CD4-positive, alpha-beta T cell (primary cell): ENCODE data around the gene ZNF585A. TPM values are rescaled to one million over a fixed set of nuclear protein-coding genes. Genes with fewer than 3 reads are reported as not detected.
A peak's percentile ranks its signal among the peaks of the same experiment; 100 is the strongest.

Source experiments
- ATAC-seq: fragments of 200-7000 bp; cut with Tn5 transposase; one replicate; pipeline ENCODE4 v1.10.0; 2022; ENCODE audit warnings: mild to moderate bottlenecking; ENCODE audit not compliant: poor library complexity
- CTCF ChIA-PET: fragments of 350-600 bp; sonication (Branson Sonifier 250); formaldehyde crosslinking; loops from one replicate; lab custom pipeline; 2021; ENCODE audit warnings: antibody characterized with exemption, inconsistent platforms; lab: Charles Lee
- POLR2A ChIA-PET: fragments of 350-600 bp; sonication (Branson Sonifier 250); formaldehyde crosslinking; loops from one replicate; lab custom pipeline; 2021; ENCODE audit warnings: antibody characterized with exemption, inconsistent platforms; lab: Charles Lee
- DNase-seq, 14 experiments: peaks; one replicate each; pipeline ENCODE4 v3.0.0-alpha.2; 2013 to 2020; ENCODE audit warnings: mixed read lengths in 2 of 14
- H3K27ac ChIP-seq, 2 donors: one replicate each; pipeline versions ENCODE4 v1.5.1 to v1.7.0; 2013; ENCODE audit warnings: low read length in 2 of 2, low read depth in 1 of 2, mild to moderate bottlenecking in 1 of 2
- H3K27me3 ChIP-seq, 2 experiments: 1 replicate in 1 of 2; 2 replicates in 1 of 2; pipeline versions ENCODE4 v1.6.1 to v1.7.0; 2013; ENCODE audit warnings: low read length in 2 of 2, control low read depth in 1 of 2, mild to moderate bottlenecking in 1 of 2, moderate library complexity in 1 of 2; ENCODE audit not compliant: insufficient read depth in 2 of 2, control insufficient read depth in 1 of 2
- H3K36me3 ChIP-seq: one replicate; pipeline ENCODE4 v1.6.1; 2013; ENCODE audit warnings: low read length, control low read depth; ENCODE audit not compliant: insufficient read depth
- H3K4me1 ChIP-seq: one replicate; pipeline ENCODE4 v1.6.1; 2013; ENCODE audit warnings: low read length, control low read depth; ENCODE audit not compliant: insufficient read depth
- H3K4me3 ChIP-seq: one replicate; pipeline ENCODE4 v1.5.1; 2013; ENCODE audit warnings: mild to moderate bottlenecking, low read length, moderate library complexity
- H3K9me3 ChIP-seq, 2 experiments: 1 replicate in 1 of 2; 2 replicates in 1 of 2; pipeline versions ENCODE4 v1.6.1 to v1.7.0; 2013; ENCODE audit warnings: low read length in 2 of 2, mild to moderate bottlenecking in 2 of 2, control low read depth in 1 of 2, moderate library complexity in 1 of 2; ENCODE audit not compliant: control insufficient read depth in 1 of 2, insufficient read depth in 1 of 2
- H3K27ac Mint-ChIP-seq: one replicate; pipeline ENCODE4 v1.8.0; 2020; ENCODE audit warnings: mixed read lengths
- H3K27me3 Mint-ChIP-seq: one replicate; pipeline ENCODE4 v1.8.0; 2021; ENCODE audit warnings: mixed read lengths
- H3K36me3 Mint-ChIP-seq: one replicate; pipeline ENCODE4 v1.8.0; 2021; ENCODE audit warnings: low read depth, mixed read lengths
- H3K4me1 Mint-ChIP-seq: one replicate; pipeline ENCODE4 v1.8.0; 2021; ENCODE audit warnings: low read depth, mixed read lengths
- H3K4me3 Mint-ChIP-seq: one replicate; pipeline ENCODE4 v1.8.0; 2020; ENCODE audit warnings: mild to moderate bottlenecking, mixed read lengths
- H3K9me3 Mint-ChIP-seq: one replicate; pipeline ENCODE4 v1.8.0; 2020; ENCODE audit warnings: mixed read lengths
- intact Hi-C, 2 experiments: fragments of 100-400 bp; cut with DNase I in 1 of 2; cut with micrococcal nuclease in 1 of 2; formaldehyde crosslinking; loops; one replicate each; pipeline versions ENCODE4 v1.15.1 to v1.9.0; 2023 to 2025; cut with DNase I, micrococcal nuclease
- total RNA-seq, 174 experiments: library from RNA in 2 of 174; stranded (reverse) in 2 of 174; gene quantifications; one replicate each; pipeline ENCODE4 v1.2.3 and lab custom pipeline; 2021 to 2026
- TF ChIP-seq, protein P1 (sequence below): fragments of 200-600 bp; IDR thresholded peaks from one replicate; pipeline ENCODE4 v1.8.0; 2022; ENCODE audit warnings: antibody characterized with exemption, mild to moderate bottlenecking

The ZNF585A gene
- total RNA-seq, 2 experiments from 2014 or later: 4.5 to 4.6 TPM

DNA sequence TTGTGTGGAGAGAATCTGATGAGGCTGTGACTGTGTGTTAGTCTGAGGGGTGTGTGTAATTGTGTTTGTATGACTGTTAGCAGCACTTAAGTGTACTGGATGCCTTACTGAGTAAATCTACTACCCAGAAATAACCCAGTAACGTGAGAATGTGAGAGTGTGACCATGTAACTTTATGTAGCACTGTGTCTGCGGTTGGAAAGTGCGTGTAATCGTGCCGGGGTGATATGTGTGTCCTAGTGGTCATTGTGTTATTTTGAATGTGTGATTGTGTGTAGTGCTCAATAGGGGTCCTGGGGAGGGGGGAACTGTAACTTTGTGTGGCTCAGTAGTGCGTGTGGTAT, 46.1 kb upstream of the ZNF585A start:
- peak overlapping the region; percentile 89 for H3K27ac Mint-ChIP-seq
- Histone ChIP-seq H3K4me3 (peak overlapping the region; percentile 94), H3K36me3 (peaks cover 16% of the 10 kb centered on the region), H3K9me3 (peaks cover 10 to 37% of the 10 kb centered on the region in 2 experiments), H3K4me1 (peaks cover 14% of the 10 kb centered on the region), H3K27me3 (no peaks in the 10 kb centered on the region), H3K27ac (peak overlapping the region; percentile 81 to 90)
- peaks cover 61% of the 10 kb centered on the region for H3K36me3 Mint-ChIP-seq
- ATAC-seq (peak; percentile 1), DNase-seq (peak in 1 of 14 experiments; percentile 6)
- peaks cover 42% of the 10 kb centered on the region for H3K4me1 Mint-ChIP-seq
- peak overlapping the region; percentile 93 for H3K4me3 Mint-ChIP-seq
- ChIA-PET CTCF (no interaction called here), POLR2A (no interaction called here)
- intact Hi-C loops: loop anchor here (1.0 to 10.0 kb wide), 12 partner anchors 8 to 1001 kb away; partner anchors contain the start of genes ZNF420 (in 2 of the 2), ZNF146 (in 1 of the 2), ZNF260 (in 1 of the 2) and ZNF345 (in 1 of the 2)
- peaks cover 8% of the 10 kb centered on the region for H3K9me3 Mint-ChIP-seq
- TF ChIP-seq, protein P1, sequence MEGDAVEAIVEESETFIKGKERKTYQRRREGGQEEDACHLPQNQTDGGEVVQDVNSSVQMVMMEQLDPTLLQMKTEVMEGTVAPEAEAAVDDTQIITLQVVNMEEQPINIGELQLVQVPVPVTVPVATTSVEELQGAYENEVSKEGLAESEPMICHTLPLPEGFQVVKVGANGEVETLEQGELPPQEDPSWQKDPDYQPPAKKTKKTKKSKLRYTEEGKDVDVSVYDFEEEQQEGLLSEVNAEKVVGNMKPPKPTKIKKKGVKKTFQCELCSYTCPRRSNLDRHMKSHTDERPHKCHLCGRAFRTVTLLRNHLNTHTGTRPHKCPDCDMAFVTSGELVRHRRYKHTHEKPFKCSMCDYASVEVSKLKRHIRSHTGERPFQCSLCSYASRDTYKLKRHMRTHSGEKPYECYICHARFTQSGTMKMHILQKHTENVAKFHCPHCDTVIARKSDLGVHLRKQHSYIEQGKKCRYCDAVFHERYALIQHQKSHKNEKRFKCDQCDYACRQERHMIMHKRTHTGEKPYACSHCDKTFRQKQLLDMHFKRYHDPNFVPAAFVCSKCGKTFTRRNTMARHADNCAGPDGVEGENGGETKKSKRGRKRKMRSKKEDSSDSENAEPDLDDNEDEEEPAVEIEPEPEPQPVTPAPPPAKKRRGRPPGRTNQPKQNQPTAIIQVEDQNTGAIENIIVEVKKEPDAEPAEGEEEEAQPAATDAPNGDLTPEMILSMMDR: no peak
- H3K27me3 Mint-ChIP-seq: no peaks in the 10 kb centered on the region

DNA sequence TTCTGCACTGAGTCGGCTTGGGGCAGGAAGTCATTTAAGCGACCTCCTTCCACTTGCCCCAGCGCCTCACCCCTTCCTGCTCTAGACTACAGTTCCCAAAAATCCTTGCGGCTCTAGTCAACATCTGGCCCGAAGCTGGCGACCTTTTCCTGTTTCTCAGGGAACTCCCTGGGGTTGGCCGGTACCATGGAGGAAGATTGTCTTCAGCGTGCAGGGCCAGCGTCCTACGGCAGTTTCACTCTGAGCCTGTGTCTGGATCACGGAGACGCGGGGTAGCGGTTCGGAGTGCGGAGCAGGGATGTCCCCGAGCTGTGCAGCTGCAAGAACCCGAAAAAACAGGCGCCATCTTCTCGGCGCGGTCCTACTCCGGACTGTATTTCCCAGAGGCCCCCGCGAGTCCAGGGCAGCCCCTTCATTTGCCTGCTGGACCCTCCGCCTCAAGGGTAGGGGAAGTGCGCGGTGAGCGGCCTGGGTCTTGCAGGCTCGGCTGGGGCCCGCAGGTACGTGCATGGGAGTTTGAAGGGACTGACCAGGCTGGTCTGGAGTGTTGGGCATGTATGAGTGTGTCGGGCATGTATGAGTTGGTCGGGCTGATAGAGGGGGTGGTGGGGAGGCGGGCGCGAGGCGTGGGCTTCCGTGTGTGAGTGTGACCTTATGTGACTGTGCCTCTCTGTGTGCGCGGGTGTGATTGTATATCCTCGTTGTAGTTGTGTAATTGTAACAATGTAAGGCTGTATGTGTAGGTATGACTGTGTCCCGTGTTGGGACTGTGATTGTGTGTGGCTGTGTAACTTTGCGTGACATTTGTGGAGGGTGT, 45.5 kb upstream of the ZNF585A start, which contains the start of gene ZNF383:
TSS of gene ZNF383 (plus strand) at position 440 of the 817 bp plus-strand sequence. CDS start 12,240 bp downstream, outside the sequence.
- DNase-seq: peak; percentile 66 to 90 (median 78)
- intact Hi-C loops: loop anchor here (1.0 to 10.0 kb wide), 12 partner anchors 8 to 1001 kb away; partner anchors contain the start of genes ZNF420 (in 2 of the 2), ZNF146 (in 1 of the 2), ZNF260 (in 1 of the 2) and ZNF345 (in 1 of the 2)
- no peaks in the 10 kb centered on the region for H3K27me3 Mint-ChIP-seq
- H3K4me1 ChIP-seq: peaks cover 14% of the 10 kb centered on the region
- TF ChIP-seq, protein P1: no peak
- H3K4me3 Mint-ChIP-seq: peak within 1 kb of the TSS; percentile 93
- H3K4me3 ChIP-seq: peak within 1 kb of the TSS; percentile 94
- H3K9me3 Mint-ChIP-seq: peaks cover 5% of the 10 kb centered on the region
- H3K27ac Mint-ChIP-seq: peak within 1 kb of the TSS; percentile 89
- CTCF ChIA-PET: interaction anchor here (0.7 to 1.4 kb wide), 2 partner anchors 10 to 245 kb away, joined by 3 to 7 read pairs; no protein-coding TSS in a partner anchor
- H3K27me3 ChIP-seq: no peaks in the 10 kb centered on the region
- peak; percentile 84 for ATAC-seq
- peak within 1 kb of the TSS; percentile 81 to 90 for H3K27ac ChIP-seq
- peaks cover 42% of the 10 kb centered on the region for H3K4me1 Mint-ChIP-seq
- H3K36me3 Mint-ChIP-seq: peaks cover 56% of the 10 kb centered on the region
- peaks cover 16% of the 10 kb centered on the region for H3K36me3 ChIP-seq
- POLR2A ChIA-PET: interaction anchor here (0.7 to 2.7 kb wide), 20 partner anchors 9 to 839 kb away, joined by 3 to 16 read pairs (median 6); partner anchors contain the start of genes ZFP14, ZNF420, ZNF527 and ZNF540
- H3K9me3 ChIP-seq: peaks cover 10 to 34% of the 10 kb centered on the region in 2 experiments

DNA sequence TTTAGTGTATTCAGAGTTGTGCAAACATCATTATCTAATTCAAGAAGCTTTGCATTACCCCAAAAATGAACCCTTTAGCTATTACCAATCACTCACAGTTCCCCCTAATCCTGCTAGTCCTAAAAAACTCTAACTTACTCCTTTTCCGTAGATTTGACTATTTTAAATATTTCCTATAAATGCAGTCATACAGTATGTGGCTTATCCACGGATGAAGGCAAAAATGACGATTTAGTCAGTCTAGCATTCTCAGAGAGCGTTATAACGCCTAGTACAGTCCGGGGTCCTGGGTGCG, 44.9 kb upstream of the ZNF585A start:
- Histone ChIP-seq H3K27me3 (no peaks in the 10 kb centered on the region), H3K4me3 (peak overlapping the region; percentile 94), H3K4me1 (peaks cover 14% of the 10 kb centered on the region), H3K27ac (peak overlapping the region; percentile 81 to 90), H3K9me3 (peaks cover 8 to 32% of the 10 kb centered on the region in 2 experiments), H3K36me3 (peaks cover 13% of the 10 kb centered on the region)
- Mint-ChIP-seq H3K4me1 (peaks cover 37% of the 10 kb centered on the region), H3K4me3 (peak overlapping the region; percentile 93), H3K27me3 (no peaks in the 10 kb centered on the region), H3K36me3 (peaks cover 50% of the 10 kb centered on the region), H3K27ac (peak overlapping the region; percentile 89), H3K9me3 (no peaks in the 10 kb centered on the region)
- ATAC-seq: no peak
- TF ChIP-seq, protein P1: no peak
- POLR2A ChIA-PET: interaction anchor here (0.7 to 2.7 kb wide), 20 partner anchors 9 to 839 kb away, joined by 3 to 16 read pairs (median 6); partner anchors contain the start of genes ZFP14, ZNF420, ZNF527 and ZNF540
- intact Hi-C loops: loop anchor here (5.0 to 10.0 kb wide), 9 partner anchors 140 to 1000 kb away; partner anchors contain the start of genes ZNF146 (in 1 of the 2), ZNF260 (in 1 of the 2), ZNF345 (in 1 of the 2) and ZNF420 (in 1 of the 2)
- CTCF ChIA-PET: interaction anchor here (0.7 to 1.4 kb wide), 2 partner anchors 11 to 244 kb away, joined by 3 to 7 read pairs; no protein-coding TSS in a partner anchor
- no peak for DNase-seq
